Glutamatergic neuron (in vitro differentiated cells): ENCODE measurements around the gene PITX1. TPM values are rescaled to one million over a fixed set of nuclear protein-coding genes. Genes with fewer than 3 reads are reported as not detected.

Experiments
- DNase-seq: peaks from one replicate; pipeline ENCODE4 v3.0.0; 2022
- H3K27ac Mint-ChIP-seq: one replicate; pipeline ENCODE4 v1.8.0; 2020; ENCODE audit warnings: mild to moderate bottlenecking, mixed read lengths, inconsistent platforms; ENCODE audit not compliant: unreplicated experiment
- H3K27me3 Mint-ChIP-seq: one replicate; pipeline ENCODE4 v1.8.0; 2020; ENCODE audit warnings: mild to moderate bottlenecking, moderate library complexity, mixed read lengths, inconsistent platforms; ENCODE audit not compliant: unreplicated experiment
- H3K36me3 Mint-ChIP-seq: one replicate; pipeline ENCODE4 v1.8.0; 2020; ENCODE audit warnings: mild to moderate bottlenecking, mixed read lengths, inconsistent platforms; ENCODE audit not compliant: unreplicated experiment
- H3K4me1 Mint-ChIP-seq: one replicate; pipeline ENCODE4 v1.8.0; 2020; ENCODE audit warnings: mild to moderate bottlenecking, low read depth, mixed read lengths, inconsistent platforms; ENCODE audit not compliant: unreplicated experiment
- H3K4me3 Mint-ChIP-seq: one replicate; pipeline ENCODE4 v1.8.0; 2020; ENCODE audit warnings: mild to moderate bottlenecking, mixed read lengths, inconsistent platforms; ENCODE audit not compliant: unreplicated experiment
- H3K9me3 Mint-ChIP-seq: one replicate; pipeline ENCODE4 v1.8.0; 2020; ENCODE audit warnings: mild to moderate bottlenecking, moderate library complexity, mixed read lengths, inconsistent platforms; ENCODE audit not compliant: unreplicated experiment
- total RNA-seq: library from RNA; stranded (reverse); fragmentation: NEBNext Ultra II Directional; extraction: Animal tissue kit (Norgen Biotek cat#: 25700); gene quantifications from one replicate; pipeline ENCODE4 v1.2.1, GENCODE V29; 2021; ENCODE audit not compliant: unreplicated experiment
- TF ChIP-seq, protein P1 (sequence below): fragments of 200-600 bp; sonication (generic); IDR thresholded peaks from one replicate; pipeline ENCODE4 v1.5.0; 2021; ENCODE audit not compliant: partially characterized antibody, unreplicated experiment

Gene PITX1
- total RNA-seq, 1 donor from 2014 or later, result 0.76 TPM

DNA sequence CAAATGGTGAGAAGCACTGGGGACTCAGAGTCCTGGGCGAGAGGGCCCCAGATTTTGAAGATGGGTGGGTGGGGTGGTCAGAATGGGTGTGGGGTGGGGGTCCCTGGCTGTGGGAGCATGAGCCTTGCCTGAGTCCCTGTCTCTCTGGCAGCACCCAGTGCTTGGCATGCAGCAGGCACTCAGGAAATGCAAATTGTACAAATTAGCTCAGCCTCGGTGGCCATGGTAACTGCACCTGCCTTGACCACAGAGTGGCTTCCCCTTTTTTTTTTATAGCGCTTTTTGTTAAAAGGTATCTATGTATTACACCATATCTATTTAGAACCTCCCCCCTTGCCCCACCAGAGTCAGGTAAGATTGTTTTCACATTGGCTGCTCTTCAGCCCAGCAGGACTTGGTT lies 19.2 kb upstream of the PITX1 start:
- Mint-ChIP-seq H3K27ac (no peak overlapping the region), H3K4me1 (no peaks in the 10 kb centered on the region), H3K36me3 (peaks cover 13% of the 10 kb centered on the region), H3K27me3 (peaks cover 24% of the 10 kb centered on the region), H3K4me3 (no peak overlapping the region), H3K9me3 (peaks cover 5% of the 10 kb centered on the region)
- TF ChIP-seq, protein P1, sequence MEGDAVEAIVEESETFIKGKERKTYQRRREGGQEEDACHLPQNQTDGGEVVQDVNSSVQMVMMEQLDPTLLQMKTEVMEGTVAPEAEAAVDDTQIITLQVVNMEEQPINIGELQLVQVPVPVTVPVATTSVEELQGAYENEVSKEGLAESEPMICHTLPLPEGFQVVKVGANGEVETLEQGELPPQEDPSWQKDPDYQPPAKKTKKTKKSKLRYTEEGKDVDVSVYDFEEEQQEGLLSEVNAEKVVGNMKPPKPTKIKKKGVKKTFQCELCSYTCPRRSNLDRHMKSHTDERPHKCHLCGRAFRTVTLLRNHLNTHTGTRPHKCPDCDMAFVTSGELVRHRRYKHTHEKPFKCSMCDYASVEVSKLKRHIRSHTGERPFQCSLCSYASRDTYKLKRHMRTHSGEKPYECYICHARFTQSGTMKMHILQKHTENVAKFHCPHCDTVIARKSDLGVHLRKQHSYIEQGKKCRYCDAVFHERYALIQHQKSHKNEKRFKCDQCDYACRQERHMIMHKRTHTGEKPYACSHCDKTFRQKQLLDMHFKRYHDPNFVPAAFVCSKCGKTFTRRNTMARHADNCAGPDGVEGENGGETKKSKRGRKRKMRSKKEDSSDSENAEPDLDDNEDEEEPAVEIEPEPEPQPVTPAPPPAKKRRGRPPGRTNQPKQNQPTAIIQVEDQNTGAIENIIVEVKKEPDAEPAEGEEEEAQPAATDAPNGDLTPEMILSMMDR, result no peak
- no peak for DNase-seq

DNA sequence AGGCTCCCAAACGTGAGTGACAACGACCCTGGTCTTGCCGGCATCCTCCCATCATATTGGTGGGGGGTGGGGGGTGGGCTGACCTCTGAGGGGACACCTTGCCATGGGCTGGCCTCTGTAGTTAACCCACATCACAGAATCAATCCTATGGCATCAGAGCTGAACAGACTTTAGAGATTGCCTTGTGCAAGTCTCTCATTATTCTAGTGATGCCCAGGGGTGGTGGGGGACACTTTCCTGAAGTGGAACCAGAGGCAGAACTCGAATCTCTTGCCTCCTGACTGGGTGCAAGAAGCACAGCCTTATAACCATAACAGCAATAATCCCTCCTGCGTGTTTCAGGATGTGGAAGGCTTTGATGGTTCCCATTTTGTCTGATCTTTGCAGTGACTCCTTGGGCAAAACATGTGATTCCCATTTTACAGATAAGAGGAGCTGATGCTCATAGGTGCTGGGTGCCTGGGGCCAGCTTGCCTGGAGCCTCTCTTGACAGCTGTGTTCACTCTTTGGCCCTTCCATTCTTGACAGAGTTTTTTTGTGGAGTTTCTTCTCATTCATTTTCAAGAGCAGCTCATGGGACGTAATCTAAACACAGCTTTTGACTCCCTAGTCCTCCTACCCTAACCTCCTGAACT lies 18.6 kb upstream of the PITX1 start:
- TF ChIP-seq, protein P1, result no peak
- H3K9me3 Mint-ChIP-seq, result peaks cover 5% of the 10 kb centered on the region
- no peaks in the 10 kb centered on the region for H3K4me1 Mint-ChIP-seq
- peaks cover 24% of the 10 kb centered on the region for H3K27me3 Mint-ChIP-seq
- no peak for DNase-seq
- H3K36me3 Mint-ChIP-seq, result peaks cover 13% of the 10 kb centered on the region
- H3K27ac Mint-ChIP-seq, result no peak overlapping the region
- no peak overlapping the region for H3K4me3 Mint-ChIP-seq

DNA sequence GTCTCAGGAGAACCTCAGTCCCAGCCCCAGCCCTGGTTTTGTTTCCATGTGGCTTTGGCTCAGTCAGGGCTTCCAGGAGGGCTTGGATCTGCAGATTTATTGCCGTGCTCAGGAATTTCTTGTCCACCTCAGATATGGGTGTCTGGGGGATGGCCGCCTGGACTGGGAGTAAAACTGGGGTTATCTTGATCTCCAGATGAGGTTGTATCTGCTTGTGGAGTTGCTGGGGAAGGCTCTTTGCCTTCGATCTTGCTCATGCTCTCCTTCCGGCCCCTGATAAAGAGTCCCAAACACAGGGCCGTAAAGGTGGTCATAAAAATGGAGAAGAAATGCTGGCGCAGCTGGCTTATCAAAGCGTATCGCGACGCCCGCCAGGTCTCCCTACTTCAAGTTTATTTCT lies 17.8 kb upstream of the PITX1 start:
- Mint-ChIP-seq H3K27me3 (peaks cover 22% of the 10 kb centered on the region), H3K4me3 (no peak overlapping the region), H3K9me3 (peaks cover 5% of the 10 kb centered on the region), H3K4me1 (no peaks in the 10 kb centered on the region), H3K27ac (no peak overlapping the region), H3K36me3 (peaks cover 13% of the 10 kb centered on the region)
- DNase-seq, result no peak
- TF ChIP-seq, protein P1, result no peak

DNA sequence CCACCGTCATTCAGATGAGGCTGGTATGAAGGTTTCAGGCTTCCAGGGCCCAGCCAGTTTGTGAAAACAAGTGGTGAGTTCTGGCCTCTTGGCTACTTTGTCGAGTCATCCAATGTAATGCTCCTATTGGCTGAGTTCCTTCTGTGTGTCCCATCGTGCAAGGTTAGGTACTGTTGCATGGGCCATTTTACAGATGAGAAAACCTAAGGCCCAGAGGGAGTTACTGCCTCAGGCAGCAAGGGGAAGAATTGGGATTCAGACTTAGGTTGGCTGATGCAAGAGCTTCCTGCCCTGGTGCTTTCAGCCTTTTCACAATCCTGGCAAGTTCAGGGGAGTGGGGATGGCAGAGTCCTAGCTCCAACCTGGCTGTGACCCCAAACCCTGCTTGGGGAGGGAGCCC lies 17.4 kb upstream of the PITX1 start:
- Mint-ChIP-seq H3K27ac (no peak overlapping the region), H3K4me1 (no peaks in the 10 kb centered on the region), H3K9me3 (peaks cover 5% of the 10 kb centered on the region), H3K27me3 (peaks cover 20% of the 10 kb centered on the region), H3K4me3 (no peak overlapping the region), H3K36me3 (peaks cover 9% of the 10 kb centered on the region)
- TF ChIP-seq, protein P1, result no peak
- no peak for DNase-seq

DNA sequence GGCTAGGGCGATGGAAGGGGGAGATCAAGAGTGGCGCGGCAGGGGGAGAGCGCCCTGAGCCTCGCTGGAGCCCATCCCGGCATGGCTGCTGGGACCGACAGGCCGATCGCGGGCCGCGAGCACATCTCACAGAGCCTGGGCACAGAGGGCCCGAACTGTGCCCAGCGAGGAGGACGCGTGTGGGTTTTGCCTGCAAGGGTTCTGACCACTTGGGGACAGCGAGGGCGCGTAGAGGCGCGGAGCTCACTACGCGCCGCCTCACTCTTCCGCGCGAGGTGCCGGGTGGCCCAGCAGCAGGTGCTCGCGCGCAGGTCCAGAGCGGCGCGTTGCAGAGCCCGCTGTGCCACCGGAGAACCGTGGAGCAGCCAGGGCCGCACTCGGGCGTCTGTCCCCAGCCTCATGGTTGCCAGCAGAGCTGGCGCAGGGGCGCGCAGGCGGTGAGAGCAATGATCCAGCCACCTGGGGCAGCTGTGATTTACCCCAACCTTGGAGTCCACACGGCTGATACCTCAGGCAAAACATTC lies 16.3 kb upstream of the PITX1 start:
- Mint-ChIP-seq H3K4me3 (no peak overlapping the region), H3K9me3 (peaks cover 5% of the 10 kb centered on the region), H3K27me3 (peaks cover 23% of the 10 kb centered on the region), H3K36me3 (peaks cover 7% of the 10 kb centered on the region), H3K4me1 (no peaks in the 10 kb centered on the region), H3K27ac (no peak overlapping the region)
- DNase-seq, result no peak
- TF ChIP-seq, protein P1, result no peak
